Trophoblast cell (in vitro differentiated cells and primary cell): Measurements from ENCODE around the gene NEDD9.

Source experiments
- DNase-seq, 2 donors: peaks; one replicate each; pipeline ENCODE4 v3.0.0-alpha.2; 2016
- H2AFZ ChIP-seq: 2 replicates; pipeline ENCODE4 v1.6.1; 2013; ENCODE audit warnings: low read length, moderate library complexity, mild to moderate bottlenecking; ENCODE audit not compliant: insufficient read depth, poor library complexity
- H2AK5ac ChIP-seq: 2 replicates; pipeline ENCODE4 v1.6.1; 2013; ENCODE audit warnings: mild to moderate bottlenecking, low read length
- H2BK120ac ChIP-seq: 2 replicates; pipeline ENCODE4 v1.6.1; 2013; ENCODE audit warnings: low read length, mild to moderate bottlenecking, moderate library complexity; ENCODE audit not compliant: insufficient read depth, poor library complexity
- H2BK12ac ChIP-seq: 2 replicates; pipeline ENCODE4 v1.6.1; 2013; ENCODE audit warnings: mild to moderate bottlenecking, low read length, moderate library complexity
- H2BK5ac ChIP-seq: 2 replicates; pipeline ENCODE4 v1.6.1; 2013; ENCODE audit warnings: low read length, low read depth, moderate library complexity, mild to moderate bottlenecking; ENCODE audit not compliant: poor library complexity
- H3K14ac ChIP-seq: 2 replicates; pipeline ENCODE4 v1.6.1; 2013; ENCODE audit warnings: mild to moderate bottlenecking, low read length
- H3K18ac ChIP-seq: 2 replicates; pipeline ENCODE4 v1.6.1; 2013; ENCODE audit warnings: mild to moderate bottlenecking, low read length
- H3K23ac ChIP-seq: 2 replicates; pipeline ENCODE4 v1.6.1; 2013; ENCODE audit warnings: low read length
- H3K27ac ChIP-seq: 2 replicates; pipeline ENCODE4 v1.5.1; 2013; ENCODE audit warnings: low read depth, mild to moderate bottlenecking, inconsistent platforms, low read length, moderate library complexity
- H3K27me3 ChIP-seq: 2 replicates; pipeline ENCODE4 v1.6.1; 2013; ENCODE audit warnings: inconsistent platforms, mild to moderate bottlenecking, low read length, moderate library complexity; ENCODE audit not compliant: insufficient read depth
- H3K36me3 ChIP-seq, 2 experiments: 1 replicate in 1 of 2; 2 replicates in 1 of 2; pipeline ENCODE4 v1.6.1; 2013; ENCODE audit warnings: low read length in 2 of 2, mild to moderate bottlenecking in 2 of 2, moderate library complexity in 1 of 2; ENCODE audit not compliant: insufficient read depth in 2 of 2, control insufficient read depth in 1 of 2
- H3K4ac ChIP-seq: 2 replicates; pipeline ENCODE4 v1.6.1; 2013; ENCODE audit warnings: low read depth, mild to moderate bottlenecking, low read length, moderate library complexity
- H3K4me1 ChIP-seq, 2 experiments: 1 replicate in 1 of 2; 2 replicates in 1 of 2; pipeline ENCODE4 v1.6.1; 2013; ENCODE audit warnings: low read length in 2 of 2, mild to moderate bottlenecking in 2 of 2, moderate library complexity in 1 of 2; ENCODE audit not compliant: insufficient read depth in 2 of 2, control insufficient read depth in 1 of 2
- H3K4me2 ChIP-seq: 2 replicates; pipeline ENCODE4 v1.6.1; 2013; ENCODE audit warnings: inconsistent platforms, mild to moderate bottlenecking, low read length, moderate library complexity
- H3K4me3 ChIP-seq: 2 replicates; pipeline ENCODE4 v1.5.1; 2013; ENCODE audit warnings: mild to moderate bottlenecking, low read depth, low read length, inconsistent platforms
- H3K79me1 ChIP-seq: one replicate; pipeline ENCODE4 v1.6.1; 2013; ENCODE audit warnings: low read length
- H3K79me2 ChIP-seq: 2 replicates; pipeline ENCODE4 v1.6.1; 2013; ENCODE audit warnings: low read length, mild to moderate bottlenecking; ENCODE audit not compliant: control insufficient read depth, insufficient read depth, poor library complexity
- H3K9ac ChIP-seq: 2 replicates; pipeline ENCODE4 v1.6.1; 2013; ENCODE audit warnings: mild to moderate bottlenecking, low read length
- H3K9me3 ChIP-seq: 2 replicates; pipeline ENCODE4 v1.6.1; 2013; ENCODE audit warnings: low read depth, mild to moderate bottlenecking, control low read depth, inconsistent platforms, low read length; ENCODE audit not compliant: insufficient read depth
- H4K12ac ChIP-seq: 2 replicates; pipeline ENCODE4 v1.6.1; 2013; ENCODE audit warnings: low read depth, mild to moderate bottlenecking, low read length, moderate library complexity
- H4K8ac ChIP-seq: 2 replicates; pipeline ENCODE4 v1.6.1; 2013; ENCODE audit warnings: low read depth, mild to moderate bottlenecking, low read length, moderate library complexity
- H4K91ac ChIP-seq: one replicate; pipeline ENCODE4 v1.6.1; 2013; ENCODE audit warnings: low read depth, mild to moderate bottlenecking, low read length, moderate library complexity
- WGBS: extraction: QIAGEN DNeasy Blood & Tissue Kit; methylation state at CpG from one replicate; pipeline ENCODE4 v1.1.7; 2013; ENCODE audit warnings: missing lambda C conversion rate; ENCODE audit not compliant: insufficient read length, insufficient coverage; ENCODE audit errors: extremely low coverage; 5-methylcytosine and 5-hydroxymethylcytosine counted together

Gene NEDD9

GRCh38 chr6:11189865-11190624, 42.4 kb downstream of the NEDD9 start:
- no peak overlapping the region for H3K23ac ChIP-seq
- H2BK12ac ChIP-seq, result no peak overlapping the region
- H3K9me3 ChIP-seq, result peaks cover 4% of the 10 kb centered on the region
- H4K12ac ChIP-seq, result no peak overlapping the region
- WGBS, result no CpG with 5 or more reads among the region's 21 CpGs
- H3K27ac ChIP-seq, result no peak overlapping the region
- H4K91ac ChIP-seq, result no peak overlapping the region
- DNase-seq, result no peak
- no peak overlapping the region for H3K9ac ChIP-seq
- H3K4me3 ChIP-seq, result no peak overlapping the region
- H2BK5ac ChIP-seq, result no peak overlapping the region
- H2BK120ac ChIP-seq, result no peak overlapping the region
- H3K79me1 ChIP-seq, result no peaks in the 10 kb centered on the region
- no peaks in the 10 kb centered on the region for H3K27me3 ChIP-seq
- H3K4ac ChIP-seq, result no peak overlapping the region
- H3K4me1 ChIP-seq, result peaks cover 0 to 3% of the 10 kb centered on the region in 2 experiments
- H3K4me2 ChIP-seq, result no peak overlapping the region
- no peak overlapping the region for H4K8ac ChIP-seq
- no peak overlapping the region for H3K14ac ChIP-seq
- H2AK5ac ChIP-seq, result no peak overlapping the region
- H3K79me2 ChIP-seq, result no peaks in the 10 kb centered on the region
- peaks cover 39 to 64% of the 10 kb centered on the region in 2 experiments for H3K36me3 ChIP-seq
- no peak overlapping the region for H3K18ac ChIP-seq
- no peak overlapping the region for H2AFZ ChIP-seq

- no peak overlapping the region for H3K4me2 ChIP-seq
- H3K4me3 ChIP-seq, result no peak overlapping the region
- peaks cover 37 to 66% of the 10 kb centered on the region in 2 experiments for H3K36me3 ChIP-seq
- no peak overlapping the region for H2AK5ac ChIP-seq
- H4K91ac ChIP-seq, result no peak overlapping the region
- no peak overlapping the region for H2BK120ac ChIP-seq
- no peak overlapping the region for H3K18ac ChIP-seq
- no peaks in the 10 kb centered on the region for H3K79me2 ChIP-seq
- no peak overlapping the region for H3K27ac ChIP-seq
- no peaks in the 10 kb centered on the region for H3K79me1 ChIP-seq
- H3K4ac ChIP-seq, result no peak overlapping the region
- H3K4me1 ChIP-seq, result no peaks in the 10 kb centered on the region
- H3K9me3 ChIP-seq, result peaks cover 4% of the 10 kb centered on the region
- H3K23ac ChIP-seq, result no peak overlapping the region
- WGBS, result no CpG with 5 or more reads among the region's 5 CpGs
- H4K8ac ChIP-seq, result no peak overlapping the region
- no peak overlapping the region for H2BK12ac ChIP-seq
- no peak overlapping the region for H2AFZ ChIP-seq
- H3K14ac ChIP-seq, result no peak overlapping the region
- H3K9ac ChIP-seq, result no peak overlapping the region
- H3K27me3 ChIP-seq, result no peaks in the 10 kb centered on the region
- H4K12ac ChIP-seq, result no peak overlapping the region
- no peak overlapping the region for H2BK5ac ChIP-seq
- no peak for DNase-seq
Measured at GRCh38 chr6:11188161-11188915, 44.1 kb downstream of the NEDD9 start.

GRCh38 chr6:11187301-11187700, 45.2 kb downstream of the NEDD9 start:
- Histone ChIP-seq H3K79me2 (no peaks in the 10 kb centered on the region), H3K27me3 (no peaks in the 10 kb centered on the region), H2BK120ac (no peak overlapping the region), H3K4me3 (no peak overlapping the region), H3K36me3 (peaks cover 34 to 61% of the 10 kb centered on the region in 2 experiments), H2BK12ac (no peak overlapping the region), H2AFZ (no peak overlapping the region), H3K4me1 (no peaks in the 10 kb centered on the region), H3K4me2 (no peak overlapping the region), H4K91ac (no peak overlapping the region), H3K9ac (no peak overlapping the region), H4K12ac (no peak overlapping the region), H3K14ac (no peak overlapping the region), H3K18ac (no peak overlapping the region), H4K8ac (no peak overlapping the region), H3K23ac (no peak overlapping the region), H3K27ac (no peak overlapping the region), H3K4ac (no peak overlapping the region), H2AK5ac (no peak overlapping the region), H3K79me1 (no peaks in the 10 kb centered on the region), H3K9me3 (peaks cover 4% of the 10 kb centered on the region), H2BK5ac (no peak overlapping the region)
- no CpG with 5 or more reads among the region's 6 CpGs for WGBS
- DNase-seq, result no peak

GRCh38 chr6:11185204-11185842, 47.1 kb downstream of the NEDD9 start:
- Histone ChIP-seq H3K27me3 (no peaks in the 10 kb centered on the region), H3K79me2 (no peaks in the 10 kb centered on the region), H2BK5ac (no peak overlapping the region), H3K4me2 (no peak overlapping the region), H3K9ac (no peak overlapping the region), H3K27ac (no peak overlapping the region), H2AK5ac (no peak overlapping the region), H3K18ac (no peak overlapping the region), H3K23ac (no peak overlapping the region), H4K91ac (no peak overlapping the region), H4K8ac (no peak overlapping the region), H3K36me3 (peaks cover 18 to 43% of the 10 kb centered on the region in 2 experiments), H3K4ac (no peak overlapping the region), H3K79me1 (no peaks in the 10 kb centered on the region), H2BK120ac (no peak overlapping the region), H3K9me3 (no peaks in the 10 kb centered on the region), H2AFZ (no peak overlapping the region), H3K4me1 (no peaks in the 10 kb centered on the region), H2BK12ac (no peak overlapping the region), H4K12ac (no peak overlapping the region), H3K4me3 (no peak overlapping the region), H3K14ac (no peak overlapping the region)
- no peak for DNase-seq
- WGBS, result no CpG with 5 or more reads among the region's 17 CpGs
